PC-3 (cell line): ENCODE measurements around the gene MC1R.

Experiments
- EZH2 ChIP-seq: fragments of 300-600 bp; sonication (generic); IDR thresholded peaks from one replicate; pipeline ENCODE4 v1.6.1; 2017; ENCODE audit warnings: antibody characterized with exemption, mild to moderate bottlenecking, low read length; ENCODE audit not compliant: unreplicated experiment
- TF ChIP-seq, protein P1 (sequence below): fragments of 300-600 bp; sonication (generic); conservative IDR thresholded peaks from 2 replicates; pipeline ENCODE4 v1.5.1; 2017; ENCODE audit warnings: antibody characterized with exemption, low read depth, mild to moderate bottlenecking, low read length

DNA sequence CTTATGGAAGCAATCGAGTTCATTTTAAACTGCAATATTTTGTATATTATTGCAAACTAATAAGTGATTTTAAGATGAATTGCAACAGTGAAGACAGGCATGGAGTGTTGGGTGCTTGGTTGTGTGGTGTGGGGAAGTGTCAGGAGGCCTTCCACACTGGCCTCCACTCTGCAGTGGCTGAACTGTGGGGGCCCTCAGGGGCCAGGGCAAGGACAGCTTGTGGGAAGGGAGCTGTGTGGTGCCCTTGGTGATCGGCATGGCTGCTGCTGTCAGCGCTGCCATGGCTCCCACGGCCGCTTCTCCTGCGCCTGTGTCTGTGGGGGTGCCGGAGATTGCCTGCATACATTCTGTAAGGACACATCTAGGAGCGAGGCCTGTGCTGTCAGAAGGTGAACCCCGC is 26.0 kb upstream of the MC1R start:
- TF ChIP-seq, protein P1, sequence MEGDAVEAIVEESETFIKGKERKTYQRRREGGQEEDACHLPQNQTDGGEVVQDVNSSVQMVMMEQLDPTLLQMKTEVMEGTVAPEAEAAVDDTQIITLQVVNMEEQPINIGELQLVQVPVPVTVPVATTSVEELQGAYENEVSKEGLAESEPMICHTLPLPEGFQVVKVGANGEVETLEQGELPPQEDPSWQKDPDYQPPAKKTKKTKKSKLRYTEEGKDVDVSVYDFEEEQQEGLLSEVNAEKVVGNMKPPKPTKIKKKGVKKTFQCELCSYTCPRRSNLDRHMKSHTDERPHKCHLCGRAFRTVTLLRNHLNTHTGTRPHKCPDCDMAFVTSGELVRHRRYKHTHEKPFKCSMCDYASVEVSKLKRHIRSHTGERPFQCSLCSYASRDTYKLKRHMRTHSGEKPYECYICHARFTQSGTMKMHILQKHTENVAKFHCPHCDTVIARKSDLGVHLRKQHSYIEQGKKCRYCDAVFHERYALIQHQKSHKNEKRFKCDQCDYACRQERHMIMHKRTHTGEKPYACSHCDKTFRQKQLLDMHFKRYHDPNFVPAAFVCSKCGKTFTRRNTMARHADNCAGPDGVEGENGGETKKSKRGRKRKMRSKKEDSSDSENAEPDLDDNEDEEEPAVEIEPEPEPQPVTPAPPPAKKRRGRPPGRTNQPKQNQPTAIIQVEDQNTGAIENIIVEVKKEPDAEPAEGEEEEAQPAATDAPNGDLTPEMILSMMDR = no peak
- no peak for TF ChIP-seq EZH2
